Sigmoid colon (tissue), 4 donors: ENCODE data around the gene EIF3F.

ENCODE experiments used
- CTCF ChIP-seq, 4 experiments: fragments of 450-650 bp in 3 of 4; fragments of 200-600 bp in 1 of 4; IDR thresholded peaks; one replicate each; pipeline ENCODE4 v1.5.1; 2016 to 2019; ENCODE audit warnings: antibody characterized with exemption in 4 of 4, mild to moderate bottlenecking in 3 of 4, moderate library complexity in 2 of 4
- EP300 ChIP-seq, 4 donors: sonication (generic); formaldehyde crosslinking; IDR thresholded peaks; one replicate each; pipeline ENCODE4 v1.6.1; 2017; ENCODE audit warnings: antibody characterized with exemption in 4 of 4
- POLR2A ChIP-seq, 2 donors: fragments of 450-650 bp; IDR thresholded peaks; one replicate each; pipeline ENCODE4 v1.6.1; 2016; ENCODE audit warnings: antibody characterized with exemption in 2 of 2, mild to moderate bottlenecking in 2 of 2, moderate library complexity in 2 of 2

- TF ChIP-seq EP300 (IDR thresholded peaks at IDR 0.05) (no peak), CTCF (IDR thresholded peaks at IDR 0.05) (no peak), POLR2A (IDR thresholded peaks at IDR 0.05) (no peak)
Observed at GRCh38 chr11:8045839-8046238, 58.7 kb downstream of the EIF3F start.
